Right lobe of liver (tissue), 6 donors: ENCODE results near the gene NLGN1. TPM values are rescaled to one million over a fixed set of nuclear protein-coding genes. Genes with fewer than 3 reads are reported as not detected.

Experiments used
- ATAC-seq, 4 donors: fragments of 200-7000 bp; cut with Tn5 transposase; one replicate each; pipeline ENCODE4 v1.9.1; 2020; ENCODE audit warnings: mild to moderate bottlenecking in 4 of 4, moderate library complexity in 4 of 4
- DNase-seq, 3 donors: peaks; one replicate each; pipeline ENCODE4 v3.0.0-alpha.2; 2020
- H3K27ac ChIP-seq, 3 donors: fragments of 200-600 bp; one replicate each; pipeline ENCODE4 v1.8.0; 2022
- H3K27me3 ChIP-seq, 2 donors: fragments of 200-600 bp; one replicate each; pipeline ENCODE4 v1.8.0; 2022
- H3K36me3 ChIP-seq, 4 donors: fragments of 200-600 bp; sonication (generic) in 1 of 4; one replicate each; pipeline versions ENCODE4 v1.5.1 to v1.8.0; 2017 to 2022; ENCODE audit warnings: control low read depth in 1 of 4
- H3K4me1 ChIP-seq, 4 donors: fragments of 200-600 bp; sonication (generic) in 1 of 4; one replicate each; pipeline versions ENCODE4 v1.5.1 to v1.8.0; 2017 to 2022; ENCODE audit warnings: control low read depth in 1 of 4
- H3K4me3 ChIP-seq, 3 donors: fragments of 200-600 bp; one replicate each; pipeline ENCODE4 v1.8.0; 2022
- H3K9me3 ChIP-seq, 4 donors: fragments of 200-600 bp; sonication (generic) in 1 of 4; one replicate each; pipeline versions ENCODE4 v1.5.1 to v1.8.0; 2017 to 2022; ENCODE audit warnings: control low read depth in 1 of 4
- POLR2A ChIP-seq: fragments of 450-650 bp; IDR thresholded peaks from one replicate; pipeline ENCODE4 v1.6.1; 2017; ENCODE audit warnings: antibody characterized with exemption, mild to moderate bottlenecking
- WGBS: methylation state at CpG from one replicate; pipeline ENCODE4 v1.1.6; 2018; ENCODE audit warnings: low coverage, low lambda C conversion rate; ENCODE audit not compliant: insufficient coverage; ENCODE audit errors: missing lambda C conversion rate; 5-methylcytosine and 5-hydroxymethylcytosine counted together
- intact Hi-C, 2 donors: fragments of 100-400 bp; cut with DNase I; formaldehyde crosslinking; loops; one replicate each; pipeline versions ENCODE4 v1.11.2 to v1.14.1; 2022
- total RNA-seq, 6 experiments: library from RNA; depleted of rRNA in 2 of 6; stranded (reverse); fragments of >200 nt in 2 of 6; fragmentation: NEBNext Ultra II Directional in 3 of 6; extraction: Animal tissue kit (Norgen Biotek cat#: 25700) in 3 of 6; gene quantifications; one replicate each; pipeline versions ENCODE4 v1.1.0 to v1.2.4, GENCODE V29; 2016 to 2023
- TF ChIP-seq, protein P1 (sequence below), 4 donors: fragments of 200-600 bp in 3 of 4; fragments of 450-650 bp in 1 of 4; IDR thresholded peaks; one replicate each; pipeline versions ENCODE4 v1.5.1 to v1.8.0; 2016 to 2022; ENCODE audit warnings: antibody characterized with exemption in 4 of 4, mild to moderate bottlenecking in 2 of 4
- donor health status: DM: no; HTN: yes; CAD: no.
- donor health status: DM: no; HTN: no; CAD: no.
- donor health status: DM: no; HTN: no; CAD: no.
- donor health status: DM: no; HTN: yes; CAD: no.
- donor health status: DM: no; HTN: yes; CAD: no.

NLGN1 gene
- total RNA-seq, 6 experiments from 2014 or later = 0.02 to 0.12 TPM; not detected in 4

DNA sequence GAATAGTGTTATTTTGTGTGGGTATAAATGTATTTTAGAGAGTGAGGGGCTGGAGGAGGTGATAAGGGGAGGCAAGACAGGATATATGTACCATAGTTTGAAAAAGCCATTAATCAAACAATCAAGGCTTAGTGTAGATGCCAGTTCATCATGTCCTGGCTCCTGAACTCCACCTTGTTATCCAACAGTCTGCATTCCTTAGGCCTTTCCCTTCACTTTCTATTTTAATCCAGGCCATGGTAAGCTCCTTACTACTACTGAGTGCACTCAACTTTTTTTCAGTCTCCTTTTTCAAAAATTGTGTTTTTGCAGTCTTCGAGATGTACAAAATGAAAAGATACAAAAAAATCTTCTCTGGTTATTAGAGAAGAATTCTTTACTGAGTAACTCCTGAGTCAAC lies 761.1 kb downstream of the NLGN1 start:
- Histone ChIP-seq H3K27me3 (no peaks in the 10 kb centered on the region), H3K4me1 (no peaks in the 10 kb centered on the region), H3K27ac (no peak overlapping the region), H3K4me3 (no peak overlapping the region), H3K9me3 (no peaks in the 10 kb centered on the region), H3K36me3 (no peaks in the 10 kb centered on the region)
- WGBS = 75% methylated on average over 1 of the region's 1 CpG
- TF ChIP-seq POLR2A = no peak
- intact Hi-C loops = no loop called here
- DNase-seq (no peak), ATAC-seq (no peak)

DNA sequence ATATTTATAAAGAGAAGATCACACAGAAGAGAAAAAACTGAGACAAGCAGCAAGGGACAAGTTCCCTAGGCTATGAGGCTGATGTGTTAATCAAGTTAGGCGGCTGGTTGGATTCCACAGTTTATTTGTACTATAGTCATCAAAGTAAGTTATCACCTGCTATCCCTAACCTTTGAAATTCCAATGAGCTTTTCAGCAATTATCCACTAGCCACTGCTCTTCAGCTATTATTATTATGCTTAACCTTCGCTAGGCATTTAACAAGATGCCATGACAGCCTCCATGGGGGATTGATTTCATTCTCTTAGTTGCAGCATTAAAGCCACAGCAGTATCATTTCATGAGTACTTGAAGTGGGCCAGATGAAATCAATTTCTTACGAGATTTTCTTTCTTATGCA lies 762.1 kb downstream of the NLGN1 start:
- H3K27ac ChIP-seq = no peak overlapping the region
- H3K27me3 ChIP-seq = no peaks in the 10 kb centered on the region
- intact Hi-C loops = no loop called here
- no peak overlapping the region for H3K4me3 ChIP-seq
- DNase-seq (no peak), ATAC-seq (no peak)
- WGBS = 63% methylated on average over 3 of the region's 3 CpGs
- H3K9me3 ChIP-seq = no peaks in the 10 kb centered on the region
- H3K36me3 ChIP-seq = no peaks in the 10 kb centered on the region
- no peaks in the 10 kb centered on the region for H3K4me1 ChIP-seq
- no peak for TF ChIP-seq POLR2A
- TF ChIP-seq, protein P1, sequence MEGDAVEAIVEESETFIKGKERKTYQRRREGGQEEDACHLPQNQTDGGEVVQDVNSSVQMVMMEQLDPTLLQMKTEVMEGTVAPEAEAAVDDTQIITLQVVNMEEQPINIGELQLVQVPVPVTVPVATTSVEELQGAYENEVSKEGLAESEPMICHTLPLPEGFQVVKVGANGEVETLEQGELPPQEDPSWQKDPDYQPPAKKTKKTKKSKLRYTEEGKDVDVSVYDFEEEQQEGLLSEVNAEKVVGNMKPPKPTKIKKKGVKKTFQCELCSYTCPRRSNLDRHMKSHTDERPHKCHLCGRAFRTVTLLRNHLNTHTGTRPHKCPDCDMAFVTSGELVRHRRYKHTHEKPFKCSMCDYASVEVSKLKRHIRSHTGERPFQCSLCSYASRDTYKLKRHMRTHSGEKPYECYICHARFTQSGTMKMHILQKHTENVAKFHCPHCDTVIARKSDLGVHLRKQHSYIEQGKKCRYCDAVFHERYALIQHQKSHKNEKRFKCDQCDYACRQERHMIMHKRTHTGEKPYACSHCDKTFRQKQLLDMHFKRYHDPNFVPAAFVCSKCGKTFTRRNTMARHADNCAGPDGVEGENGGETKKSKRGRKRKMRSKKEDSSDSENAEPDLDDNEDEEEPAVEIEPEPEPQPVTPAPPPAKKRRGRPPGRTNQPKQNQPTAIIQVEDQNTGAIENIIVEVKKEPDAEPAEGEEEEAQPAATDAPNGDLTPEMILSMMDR (IDR thresholded peaks at IDR 0.05) = no peak

DNA sequence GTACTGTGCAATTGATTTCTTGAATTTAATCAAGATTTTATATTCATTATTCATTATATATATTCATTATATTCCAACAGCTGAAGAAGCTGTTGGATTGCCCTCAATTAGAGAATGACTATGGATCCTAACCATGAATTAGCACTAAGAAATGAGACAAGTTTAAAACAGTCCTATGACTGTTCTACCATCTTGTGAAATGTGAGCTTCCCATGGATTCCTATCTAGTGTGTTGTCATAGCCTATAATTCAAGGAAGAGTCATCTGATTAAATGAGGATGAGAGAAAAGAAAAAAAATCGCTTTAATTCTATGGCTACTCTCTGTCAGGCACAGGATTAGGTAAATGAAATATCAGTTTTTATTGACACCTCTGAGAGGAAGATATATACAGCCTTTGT lies 765.0 kb downstream of the NLGN1 start:
- ATAC-seq (no peak), DNase-seq (no peak)
- H3K27me3 ChIP-seq = no peaks in the 10 kb centered on the region
- no peaks in the 10 kb centered on the region for H3K9me3 ChIP-seq
- no peaks in the 10 kb centered on the region for H3K4me1 ChIP-seq
- no peaks in the 10 kb centered on the region for H3K36me3 ChIP-seq
- intact Hi-C loops = no loop called here
- 63% methylated on average over 1 of the region's 1 CpG for WGBS
- no peak overlapping the region for H3K4me3 ChIP-seq
- TF ChIP-seq, protein P1 (IDR thresholded peaks at IDR 0.05) = no peak
- no peak for TF ChIP-seq POLR2A
- no peak overlapping the region for H3K27ac ChIP-seq

DNA sequence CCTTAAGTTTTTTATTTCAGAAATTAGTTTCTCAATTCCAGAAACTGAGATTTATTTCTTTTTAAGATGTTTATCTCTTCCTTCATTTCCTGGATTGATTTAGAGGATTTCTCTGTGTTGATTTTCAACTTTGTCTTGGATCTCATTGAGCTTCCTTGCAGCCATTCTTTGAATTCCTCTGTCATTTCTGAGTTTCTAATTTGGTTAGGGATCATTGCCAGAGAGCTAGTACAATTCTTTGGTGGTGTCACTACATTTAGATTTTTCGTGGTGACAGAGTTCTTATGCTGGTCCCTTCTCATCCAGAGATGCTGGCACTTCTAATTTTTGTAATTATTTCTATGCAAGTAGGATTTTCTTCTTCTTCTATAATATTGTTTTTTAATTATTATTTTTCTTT lies 770.5 kb downstream of the NLGN1 start:
- H3K4me1 ChIP-seq = no peaks in the 10 kb centered on the region
- H3K9me3 ChIP-seq = no peaks in the 10 kb centered on the region
- no peaks in the 10 kb centered on the region for H3K27me3 ChIP-seq
- no peaks in the 10 kb centered on the region for H3K36me3 ChIP-seq
- H3K4me3 ChIP-seq = no peak overlapping the region
- no peak overlapping the region for H3K27ac ChIP-seq
- TF ChIP-seq, protein P1 (IDR thresholded peaks at IDR 0.05) = no peak
- TF ChIP-seq POLR2A = no peak
- intact Hi-C loops = no loop called here
- ATAC-seq = no peak
- no peak for DNase-seq
- 9% methylated on average over 1 of the region's 1 CpG for WGBS

DNA sequence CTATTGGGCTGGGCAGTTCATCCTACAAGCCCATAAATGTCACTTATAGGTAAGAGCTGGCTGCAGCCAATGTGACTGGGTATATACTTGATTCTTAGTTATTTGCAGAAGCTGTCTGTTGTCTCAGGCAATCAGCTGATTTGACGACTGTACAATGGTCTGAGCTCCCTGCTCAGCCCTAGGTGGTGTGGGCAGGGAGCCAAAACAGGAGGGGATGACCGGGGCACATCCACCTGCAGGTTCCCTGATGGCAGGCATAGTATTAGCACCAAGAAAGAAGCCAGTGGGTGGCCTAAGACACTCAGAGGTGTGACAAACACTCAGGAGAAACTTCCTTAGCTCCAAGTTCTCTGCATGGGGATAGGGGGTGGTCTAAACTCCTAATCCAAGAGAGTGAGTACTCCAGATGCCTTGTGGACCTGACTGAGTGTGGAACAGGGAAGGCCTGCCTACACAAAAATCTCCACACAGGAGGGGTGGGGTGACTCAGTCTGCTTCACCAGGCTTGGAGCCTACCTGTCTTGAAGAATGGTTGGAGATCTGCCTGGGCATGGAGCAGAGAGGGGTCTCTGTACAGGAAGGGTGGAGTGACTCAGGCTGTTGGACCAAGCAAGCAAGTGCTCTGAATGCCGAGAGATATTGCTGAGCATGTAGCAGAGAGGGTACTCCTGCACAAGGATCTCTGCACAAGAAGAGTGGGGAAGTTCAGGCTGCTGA lies 771.2 kb downstream of the NLGN1 start:
- WGBS = 54% methylated on average over 3 of the region's 3 CpGs
- H3K27me3 ChIP-seq = no peaks in the 10 kb centered on the region
- H3K4me1 ChIP-seq = no peaks in the 10 kb centered on the region
- H3K27ac ChIP-seq = no peak overlapping the region
- no peak for ATAC-seq
- H3K9me3 ChIP-seq = no peaks in the 10 kb centered on the region
- no peak for TF ChIP-seq POLR2A
- TF ChIP-seq, protein P1 (IDR thresholded peaks at IDR 0.05) = no peak
- intact Hi-C loops = no loop called here
- no peak for DNase-seq
- H3K36me3 ChIP-seq = no peaks in the 10 kb centered on the region
- H3K4me3 ChIP-seq = no peak overlapping the region
